OCI-LY3 (cell line): Measurements from ENCODE around the gene CTBP2.

Experiments used
- H2AFZ ChIP-seq: fragments of 200-600, 300-600 bp; shearing (Covaris generic); 2 replicates; pipeline ENCODE4 v1.6.0; 2014; ENCODE audit warnings: antibody characterized with exemption, low read depth, low read length
- H3K27ac ChIP-seq: fragments of 200-600, 300-600 bp; sonication (generic); 2 replicates; pipeline ENCODE4 v1.5.1; 2014; ENCODE audit warnings: mild to moderate bottlenecking, low read length, moderate library complexity, mixed read lengths
- H3K27me3 ChIP-seq: fragments of 200-600, 300-600 bp; sonication (generic); 2 replicates; pipeline ENCODE4 v1.6.1; 2014; ENCODE audit warnings: low read depth, low read length, mixed read lengths
- H3K36me3 ChIP-seq: fragments of 200-600, 300-600 bp; sonication (generic); replicated peaks from 2 replicates; pipeline ENCODE3; 2014; ENCODE audit warnings: low read depth, low read length, mixed read lengths
- H3K4me1 ChIP-seq: fragments of 300-600, 200-600 bp; sonication (generic); 2 replicates; pipeline ENCODE4 v1.6.1; 2014; ENCODE audit warnings: low read length, mixed read lengths
- H3K4me2 ChIP-seq: fragments of 200-600, 300-600 bp; sonication (generic); 2 replicates; pipeline ENCODE4 v1.6.1; 2014; ENCODE audit warnings: low read length, mixed read lengths
- H3K4me3 ChIP-seq: fragments of 300-600, 200-600 bp; sonication (generic); 2 replicates; pipeline ENCODE4 v1.5.1; 2014; ENCODE audit warnings: antibody characterized with exemption, mild to moderate bottlenecking, low read length, moderate library complexity
- H3K79me2 ChIP-seq: fragments of 300-600, 200-600 bp; shearing (Covaris generic); 2 replicates; pipeline ENCODE4 v1.6.1; 2014; ENCODE audit warnings: mild to moderate bottlenecking, low read length, mixed read lengths
- H3K9ac ChIP-seq: fragments of 300-600, 200-600 bp; shearing (Covaris generic); 2 replicates; pipeline ENCODE4 v1.6.0; 2014; ENCODE audit warnings: mild to moderate bottlenecking, low read length, moderate library complexity
- H3K9me3 ChIP-seq: fragments of 200-600, 300-600 bp; shearing (Covaris generic); 2 replicates; pipeline ENCODE4 v1.6.1; 2014; ENCODE audit warnings: low read length, mixed read lengths; ENCODE audit not compliant: insufficient read depth
- H4K20me1 ChIP-seq: fragments of 200-600, 300-600 bp; sonication (generic); 2 replicates; pipeline ENCODE4 v1.6.1; 2016; ENCODE audit warnings: low read length, mixed read lengths; ENCODE audit not compliant: insufficient read depth
- CTCF ChIP-seq: fragments of 200-600, 300-600 bp; sonication (generic); IDR thresholded peaks from 2 replicates; pipeline ENCODE4 v1.5.1; 2014; ENCODE audit warnings: antibody characterized with exemption, low read length, low read depth
- EZH2phosphoT487 ChIP-seq: fragments of 200-600 bp; shearing (Covaris generic); IDR thresholded peaks from 2 replicates; pipeline ENCODE4 v1.6.1; 2018; ENCODE audit warnings: antibody characterized with exemption, mixed run types, low read depth

CTBP2 gene

GRCh38 chr10:125105155-125105554 is 55.2 kb downstream of the CTBP2 start:
- H3K4me2 ChIP-seq = no peak overlapping the region
- no peak overlapping the region for H3K27ac ChIP-seq
- H3K27me3 ChIP-seq = 0 out of 2 replicates have a peak, but pooled peaks cover under 1% of the 10 kb centered on the region
- no peak overlapping the region for H3K4me3 ChIP-seq
- no peak overlapping the region for H2AFZ ChIP-seq
- no peaks in the 10 kb centered on the region for H4K20me1 ChIP-seq
- TF ChIP-seq CTCF (no peak), EZH2phosphoT487 (no peak)
- H3K9me3 ChIP-seq = no peaks in the 10 kb centered on the region
- no peaks in the 10 kb centered on the region for H3K36me3 ChIP-seq
- no peak overlapping the region for H3K9ac ChIP-seq
- H3K79me2 ChIP-seq = no peaks in the 10 kb centered on the region
- no peaks in the 10 kb centered on the region for H3K4me1 ChIP-seq

- Histone ChIP-seq H3K27me3 (no peaks in the 10 kb centered on the region), H3K9ac (no peak overlapping the region), H3K4me3 (no peak overlapping the region), H3K9me3 (no peaks in the 10 kb centered on the region), H3K4me1 (no peaks in the 10 kb centered on the region), H3K36me3 (no peaks in the 10 kb centered on the region), H3K79me2 (no peaks in the 10 kb centered on the region), H4K20me1 (no peaks in the 10 kb centered on the region), H2AFZ (no peak overlapping the region), H3K4me2 (no peak overlapping the region), H3K27ac (no peak overlapping the region)
- no peak for TF ChIP-seq EZH2phosphoT487
Observed at GRCh38 chr10:125104559-125104958, 55.8 kb downstream of the CTBP2 start.

GRCh38 chr10:125103924-125104323 is 56.4 kb downstream of the CTBP2 start:
- no peaks in the 10 kb centered on the region for H3K36me3 ChIP-seq
- H3K4me1 ChIP-seq = no peaks in the 10 kb centered on the region
- TF ChIP-seq EZH2phosphoT487 (no peak), CTCF (no peak)
- H3K4me2 ChIP-seq = no peak overlapping the region
- H3K9me3 ChIP-seq = no peaks in the 10 kb centered on the region
- H3K27me3 ChIP-seq = no peaks in the 10 kb centered on the region
- H3K79me2 ChIP-seq = no peaks in the 10 kb centered on the region
- no peak overlapping the region for H2AFZ ChIP-seq
- no peak overlapping the region for H3K9ac ChIP-seq
- no peak overlapping the region for H3K27ac ChIP-seq
- H4K20me1 ChIP-seq = no peaks in the 10 kb centered on the region
- H3K4me3 ChIP-seq = no peak overlapping the region

GRCh38 chr10:125103466-125103865 is 56.9 kb downstream of the CTBP2 start:
- H3K4me1 ChIP-seq = no peaks in the 10 kb centered on the region
- no peaks in the 10 kb centered on the region for H3K27me3 ChIP-seq
- no peaks in the 10 kb centered on the region for H3K79me2 ChIP-seq
- no peaks in the 10 kb centered on the region for H4K20me1 ChIP-seq
- no peak overlapping the region for H3K27ac ChIP-seq
- no peaks in the 10 kb centered on the region for H3K36me3 ChIP-seq
- H3K9me3 ChIP-seq = no peaks in the 10 kb centered on the region
- H3K4me3 ChIP-seq = no peak overlapping the region
- no peak overlapping the region for H3K9ac ChIP-seq
- TF ChIP-seq EZH2phosphoT487 = no peak
- no peak overlapping the region for H3K4me2 ChIP-seq
- H2AFZ ChIP-seq = no peak overlapping the region

- H3K79me2 ChIP-seq = no peaks in the 10 kb centered on the region
- H3K36me3 ChIP-seq = no peaks in the 10 kb centered on the region
- H3K4me3 ChIP-seq = no peak overlapping the region
Observed at GRCh38 chr10:125102821-125103220, 57.5 kb downstream of the CTBP2 start.

More at GRCh38 chr10:125102821-125103220, 57.5 kb downstream of the CTBP2 start:
- Histone ChIP-seq H3K4me2 (no peak overlapping the region), H3K4me1 (no peaks in the 10 kb centered on the region), H4K20me1 (no peaks in the 10 kb centered on the region), H3K9ac (no peak overlapping the region), H2AFZ (no peak overlapping the region), H3K9me3 (no peaks in the 10 kb centered on the region), H3K27ac (no peak overlapping the region), H3K27me3 (no peaks in the 10 kb centered on the region)
- TF ChIP-seq CTCF = no peak
- no peak for TF ChIP-seq EZH2phosphoT487
